HG03439 (cell line): Measurements from ENCODE around the gene FXYD6.
A peak's percentile ranks its signal among the peaks of the same experiment; 100 is the strongest.
"Not testable (repeated sequence)": the region's sequence is repeated elsewhere in the genome, so short reads cannot be mapped to it uniquely, and the experiment has no call there.

Experiments used
- ATAC-seq: cut with Tn5 transposase; IDR thresholded peaks from one replicate; pipeline ENCODE4 v1.9.1; 2021; ENCODE audit warnings: mild to moderate bottlenecking, moderate library complexity; ENCODE audit not compliant: unreplicated experiment

The FXYD6 gene

GRCh38 chr11:117819096-117820040 lies 57.1 kb downstream of the FXYD6 start:
- no peak for ATAC-seq

DNA sequence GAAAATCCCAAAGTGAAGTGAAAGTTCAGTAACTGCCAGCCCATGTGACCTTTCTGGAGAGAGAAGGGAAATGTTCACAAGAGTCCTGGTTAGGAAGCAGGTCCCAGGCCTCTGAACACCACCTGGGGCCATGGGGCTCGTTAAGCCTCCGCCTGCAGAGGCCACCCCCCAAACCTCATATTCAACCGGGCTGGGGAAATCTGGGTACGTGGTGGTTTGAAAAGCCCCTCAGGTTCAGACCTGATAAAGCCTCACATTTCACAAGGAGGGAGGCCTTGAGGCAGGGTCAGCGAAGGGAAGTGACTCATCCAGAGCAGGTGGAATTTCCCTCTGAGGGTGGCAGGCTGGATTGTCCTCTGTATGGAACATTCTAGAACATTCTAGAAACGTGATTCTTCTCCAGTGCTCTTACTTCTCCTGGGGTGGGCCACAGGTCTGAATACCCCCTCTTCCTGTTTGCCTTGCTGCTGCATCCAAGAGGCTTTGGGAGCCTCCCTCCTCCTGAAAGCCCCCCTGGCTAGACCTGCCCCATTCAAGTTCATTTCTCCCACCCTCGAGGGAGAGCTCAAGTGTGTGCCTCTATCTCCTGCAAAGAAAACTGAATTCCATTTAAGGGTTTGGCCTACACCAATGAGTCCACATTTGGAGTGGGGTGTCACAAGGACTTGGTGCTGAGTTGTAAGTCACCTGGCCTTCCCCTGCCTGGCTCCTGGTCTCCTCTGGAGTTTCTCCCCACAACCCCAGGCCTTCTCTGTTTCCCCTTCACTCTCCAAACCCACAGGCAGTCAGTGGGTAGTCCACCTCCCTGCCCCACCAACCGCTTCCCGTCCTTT lies 58.2 kb downstream of the FXYD6 start:
- no peak for ATAC-seq

DNA sequence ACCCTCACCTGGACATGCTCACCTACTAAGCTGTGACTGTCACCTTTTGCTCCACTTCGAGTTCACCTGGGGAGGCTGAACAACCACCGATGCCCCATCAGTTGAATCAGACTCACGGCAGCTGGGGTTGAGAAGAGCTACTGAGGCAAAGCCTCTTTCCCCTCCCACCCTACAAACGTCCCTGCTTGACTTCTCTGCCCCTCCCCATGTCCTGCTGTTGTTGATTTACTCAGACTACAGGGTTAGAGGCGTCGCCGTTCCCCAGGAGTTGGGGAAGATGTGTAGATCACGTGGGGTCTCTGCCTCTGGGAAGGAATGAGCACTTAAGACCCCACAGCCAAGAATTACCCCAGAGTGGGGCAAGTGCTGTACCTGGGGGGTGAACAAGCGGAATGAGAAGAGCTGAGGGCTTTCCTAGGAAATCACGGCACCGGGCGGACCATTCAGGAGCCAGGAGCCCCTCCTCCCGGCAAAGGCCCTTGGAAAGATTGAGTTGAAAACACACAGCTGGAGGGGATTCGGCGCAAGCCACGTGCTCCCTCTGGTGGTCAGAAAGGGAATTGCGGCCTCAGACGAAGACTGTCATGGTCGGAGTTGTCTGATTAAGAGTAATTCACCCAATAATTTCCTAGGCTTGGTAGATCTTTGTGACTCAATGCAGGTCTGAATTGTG lies 59.0 kb downstream of the FXYD6 start:
- no peak for ATAC-seq

- ATAC-seq, result no peak
Measured at GRCh38 chr11:117816846-117817367, 59.6 kb downstream of the FXYD6 start.

DNA sequence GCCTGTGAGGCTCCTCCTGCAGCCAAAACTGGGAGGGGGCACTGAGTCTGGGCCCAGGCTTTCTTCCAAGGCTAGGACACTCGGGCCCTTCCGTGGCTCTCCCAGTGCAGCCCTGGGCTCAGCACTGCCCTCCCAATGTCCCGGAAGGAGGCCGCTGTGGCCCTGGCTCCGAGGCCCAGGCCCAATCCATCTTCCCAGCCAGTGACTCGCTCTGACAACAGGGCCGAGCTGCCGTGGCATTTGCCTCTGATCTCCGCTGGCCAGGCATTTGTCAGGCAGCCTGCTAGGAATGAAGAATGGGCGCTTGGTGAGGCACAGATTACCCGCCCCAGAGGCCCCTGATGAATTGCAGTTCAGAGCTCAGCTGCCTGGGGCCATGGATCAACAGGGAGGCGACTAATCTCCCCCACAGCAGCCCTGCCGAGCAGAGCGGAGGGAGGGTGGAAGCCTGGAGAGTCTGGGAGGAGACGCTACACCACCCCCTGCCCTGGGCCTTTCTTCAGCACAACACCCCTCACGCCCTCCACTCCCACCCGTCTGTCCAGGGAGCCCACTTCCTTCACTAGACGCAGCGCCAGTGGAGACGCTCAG lies 60.2 kb downstream of the FXYD6 start:
- ATAC-seq, result no peak

- ATAC-seq, result peak; percentile 69
Measured at GRCh38 chr11:117815262-117815803, 61.1 kb downstream of the FXYD6 start.

DNA sequence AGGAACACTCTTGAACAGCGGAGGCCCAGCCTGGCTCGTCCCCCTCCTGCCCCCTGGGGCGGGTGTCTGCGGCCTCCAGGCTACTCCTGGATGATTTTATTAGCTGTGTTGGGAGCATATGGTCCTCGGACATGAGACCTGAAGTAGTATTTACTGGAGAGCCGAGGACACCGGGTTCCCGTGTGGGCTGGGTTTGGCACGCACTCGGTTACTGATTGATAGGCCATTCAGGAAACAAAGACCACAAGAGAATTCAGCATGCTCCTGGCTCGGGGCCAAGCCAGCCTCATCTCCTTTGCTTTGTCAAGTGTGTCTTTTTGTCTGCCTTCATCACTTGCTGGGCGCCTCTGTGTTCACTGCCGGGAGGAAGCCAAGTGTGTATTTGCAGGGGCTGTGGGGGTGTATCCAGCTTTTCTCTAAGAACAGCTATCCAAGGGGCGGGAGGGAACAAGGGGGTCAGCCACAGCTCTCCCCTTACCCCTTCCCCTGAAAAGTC lies 61.6 kb downstream of the FXYD6 start:
- peak; percentile 45 for ATAC-seq

DNA sequence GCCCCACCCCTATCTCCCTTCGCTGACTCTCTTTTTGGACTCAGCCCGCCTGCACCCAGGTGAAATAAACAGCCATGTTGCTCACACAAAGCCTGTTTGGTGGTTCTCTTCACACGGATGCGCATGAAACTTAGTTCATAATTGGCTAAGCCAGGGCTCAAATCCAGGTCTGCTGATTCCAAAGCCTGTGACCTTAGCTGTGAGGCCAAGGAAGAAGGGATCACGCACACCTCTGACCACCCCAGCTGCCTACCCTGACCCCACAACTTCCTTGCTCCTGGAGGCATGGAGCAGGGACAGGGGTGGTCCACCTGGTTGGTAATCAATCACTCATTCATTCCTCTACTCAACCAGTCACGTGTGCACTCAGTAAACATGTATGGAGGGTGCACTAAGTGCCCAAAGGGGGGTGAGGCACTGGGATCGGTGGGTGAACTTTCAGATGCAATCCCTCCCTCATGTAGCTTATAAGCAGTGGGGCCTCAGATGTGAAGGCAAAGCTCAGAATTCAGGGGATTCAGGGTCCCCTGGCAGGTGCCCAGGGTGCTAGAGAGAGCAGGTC lies 62.2 kb downstream of the FXYD6 start:
- no peak for ATAC-seq

GRCh38 chr11:117810056-117810451 lies 66.4 kb downstream of the FXYD6 start:
- not testable (repeated sequence) for ATAC-seq

GRCh38 chr11:117809236-117810055 lies 67.0 kb downstream of the FXYD6 start:
- ATAC-seq, result no peak

GRCh38 chr11:117808784-117809183 lies 67.7 kb downstream of the FXYD6 start:
- ATAC-seq, result no peak

DNA sequence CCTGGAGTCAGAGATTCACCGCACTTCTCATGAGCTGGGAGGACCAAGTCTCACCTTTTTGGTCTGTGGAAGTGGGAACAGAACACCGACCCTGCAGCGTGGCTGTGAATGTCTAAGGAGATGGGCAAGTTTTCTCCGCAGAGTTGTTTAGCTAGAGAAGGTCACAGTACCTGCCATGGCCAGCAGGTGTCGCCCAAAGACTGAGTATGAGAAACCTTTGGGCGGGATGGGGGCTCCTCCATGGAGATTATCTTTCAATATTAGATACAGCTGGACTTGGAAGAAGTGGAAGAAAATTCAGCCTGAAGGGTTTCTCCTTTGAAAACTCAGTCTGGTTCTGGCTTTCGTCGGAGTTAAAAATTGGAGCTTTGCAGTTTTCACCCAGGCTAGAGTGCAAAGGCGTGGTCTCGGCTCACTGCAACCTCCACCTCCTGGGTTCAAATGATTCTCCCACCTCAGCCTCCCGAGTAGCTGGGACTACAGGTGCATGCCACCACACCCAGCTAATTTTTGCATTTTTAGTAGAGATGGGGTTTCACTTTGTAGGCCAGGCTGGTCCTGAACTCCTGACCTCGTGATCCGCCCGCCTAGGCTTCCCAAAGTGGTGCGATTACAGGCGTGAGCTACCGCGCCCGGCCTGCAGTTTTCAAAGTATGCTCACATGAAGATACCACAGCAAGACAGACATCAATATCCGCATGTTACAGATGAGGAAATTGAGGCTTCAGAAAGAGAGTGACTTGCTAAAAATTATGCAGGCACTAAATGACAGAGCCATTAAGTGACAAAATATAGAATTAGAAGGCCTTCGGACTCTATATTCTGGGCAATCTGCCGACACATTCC lies 68.8 kb downstream of the FXYD6 start:
- no peak for ATAC-seq

DNA sequence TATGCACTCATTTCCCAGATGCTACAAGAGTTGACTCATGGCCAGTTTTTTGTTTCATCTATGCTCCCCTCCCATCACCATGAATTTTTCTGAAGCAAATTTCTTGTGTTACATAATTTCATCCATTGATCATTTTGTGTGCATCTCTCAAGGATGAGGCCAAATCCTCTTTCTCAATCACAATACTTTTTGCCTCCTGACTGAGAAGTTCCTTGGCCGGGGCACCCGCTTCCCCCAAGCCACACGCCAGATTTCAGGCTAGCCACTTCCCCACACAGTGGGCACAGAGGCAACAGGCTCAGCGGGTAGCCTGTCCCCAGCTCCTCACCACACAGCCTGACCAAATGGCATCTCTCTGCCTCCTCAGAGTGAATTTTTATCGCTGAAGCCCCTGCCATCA lies 69.6 kb downstream of the FXYD6 start:
- ATAC-seq, result no peak

DNA sequence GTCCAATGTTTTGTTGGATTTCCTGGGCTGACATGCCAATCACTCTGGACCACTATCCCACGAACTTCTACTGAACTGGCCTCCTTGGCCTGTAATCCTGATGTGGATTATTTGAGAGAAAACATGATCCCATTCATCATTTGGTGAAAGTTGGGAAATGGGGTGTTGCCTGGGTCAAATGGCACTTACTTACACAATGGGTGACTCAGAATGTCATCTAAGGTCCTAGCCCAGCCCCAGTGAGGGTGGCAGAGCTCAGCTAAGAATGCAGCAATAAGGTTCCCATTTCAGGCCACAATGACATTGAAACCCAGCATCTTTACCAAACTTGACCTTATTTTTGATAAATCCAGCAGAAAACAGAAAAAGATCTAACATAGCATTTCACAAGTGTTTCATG lies 71.4 kb downstream of the FXYD6 start:
- ATAC-seq, result no peak

- no peak for ATAC-seq
Measured at GRCh38 chr11:117803896-117804295, 72.6 kb downstream of the FXYD6 start.

DNA sequence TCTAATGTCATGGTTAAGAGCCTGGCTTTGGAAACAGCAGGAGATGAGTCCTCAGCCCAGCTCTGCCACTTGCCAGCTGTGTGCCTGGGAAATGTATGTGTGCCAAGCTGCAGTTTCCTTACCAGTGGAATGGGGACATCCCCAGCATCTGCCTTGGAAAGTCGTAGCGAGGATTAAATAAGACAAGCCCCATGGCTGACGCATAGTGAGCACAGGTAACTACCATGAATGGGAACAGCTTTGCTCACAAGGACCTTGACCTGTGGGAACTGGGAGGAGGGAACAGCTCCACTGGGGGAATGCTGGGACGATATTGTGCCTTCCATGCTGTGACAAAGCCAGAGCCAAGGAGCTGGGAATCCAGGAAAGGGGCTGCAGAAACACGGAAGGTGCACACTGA lies 76.8 kb downstream of the FXYD6 start:
- no peak for ATAC-seq

GRCh38 chr11:117796872-117797529 lies 79.5 kb downstream of the FXYD6 start, which contains the start of gene DSCAML1:
TSS of gene DSCAML1 (minus strand) at chr11:117797216. CDS start at chr11:117797079, 137 bp downstream.
- no peak for ATAC-seq
